Upper lobe of left lung (tissue), 6 donors: ENCODE results near the gene EXOC6. TPM values are rescaled to one million over a fixed set of nuclear protein-coding genes. Genes with fewer than 3 reads are reported as not detected.
A peak's percentile ranks its signal among the peaks of the same experiment; 100 is the strongest.

Experiments
- ATAC-seq, 2 donors: fragments of 200-7000 bp; cut with Tn5 transposase; one replicate each; pipeline ENCODE4 v1.9.1; 2022; ENCODE audit warnings: mild to moderate bottlenecking in 2 of 2, moderate library complexity in 2 of 2; ENCODE audit not compliant: low FRiP score in 2 of 2
- DNase-seq, 2 donors: peaks; one replicate each; pipeline ENCODE4 v3.0.0-alpha.2; 2019 to 2020
- H3K27ac ChIP-seq, 4 donors: fragments of 200-600 bp; sonication (generic); one replicate each; pipeline ENCODE4 v1.5.1; 2016 to 2019
- H3K27me3 ChIP-seq, 4 donors: fragments of 200-600 bp; sonication (generic); one replicate each; pipeline ENCODE4 v1.5.1; 2017 to 2019
- H3K36me3 ChIP-seq, 4 donors: fragments of 200-600 bp; sonication (generic); one replicate each; pipeline ENCODE4 v1.5.1; 2016 to 2019
- H3K4me1 ChIP-seq, 4 donors: fragments of 200-600 bp; sonication (generic); one replicate each; pipeline ENCODE4 v1.5.1; 2018 to 2019
- H3K4me3 ChIP-seq, 4 donors: fragments of 200-600 bp; sonication (generic); one replicate each; pipeline ENCODE4 v1.5.1; 2017 to 2019; ENCODE audit warnings: mild to moderate bottlenecking in 2 of 4, moderate library complexity in 1 of 4
- H3K9me3 ChIP-seq, 4 donors: fragments of 200-600 bp; sonication (generic); one replicate each; pipeline ENCODE4 v1.5.1; 2018 to 2019
- EP300 ChIP-seq, 4 donors: sonication (generic); formaldehyde crosslinking; IDR thresholded peaks; one replicate each; pipeline ENCODE4 v1.5.1; 2017; ENCODE audit warnings: antibody characterized with exemption in 4 of 4, control low read depth in 2 of 4
- POLR2A ChIP-seq, 4 donors: fragments of 450-650 bp; IDR thresholded peaks; one replicate each; pipeline ENCODE4 v1.5.1; 2016 to 2017; ENCODE audit warnings: antibody characterized with exemption in 4 of 4, mild to moderate bottlenecking in 2 of 4
- POLR2AphosphoS5 ChIP-seq, 2 donors: sonication (generic); formaldehyde crosslinking; IDR thresholded peaks; one replicate each; pipeline ENCODE4 v1.5.1; 2017; ENCODE audit warnings: antibody characterized with exemption in 2 of 2
- WGBS, 2 donors: methylation state at CpG; one replicate each; pipeline ENCODE4 v1.1.5; 2017 to 2018; 5-methylcytosine and 5-hydroxymethylcytosine counted together
- total RNA-seq, 6 donors: library from RNA; depleted of rRNA in 4 of 6; stranded (reverse); fragments of >200 nt in 4 of 6; gene quantifications; one replicate each; pipeline versions ENCODE4 v1.1.0 to v1.2.1, GENCODE V29; 2016 to 2021
- TF ChIP-seq, protein P1 (sequence below), 6 experiments: fragments of 450-650 bp in 4 of 6; fragments of 200-600 bp in 2 of 6; sonication (generic) in 2 of 6; IDR thresholded peaks; one replicate each; pipeline ENCODE4 v1.5.1; 2016 to 2019; ENCODE audit warnings: antibody characterized with exemption in 6 of 6
- donor health status: DM: no; HTN: no; CAD: no; lungs with moderate emphysema.
- donor health status: DM: no; HTN: yes; CAD: no; lungs with severe emphysema.

EXOC6 gene
- total RNA-seq, 6 donors from 2014 or later: 7.1 to 27.3 (median 20.1) TPM

DNA sequence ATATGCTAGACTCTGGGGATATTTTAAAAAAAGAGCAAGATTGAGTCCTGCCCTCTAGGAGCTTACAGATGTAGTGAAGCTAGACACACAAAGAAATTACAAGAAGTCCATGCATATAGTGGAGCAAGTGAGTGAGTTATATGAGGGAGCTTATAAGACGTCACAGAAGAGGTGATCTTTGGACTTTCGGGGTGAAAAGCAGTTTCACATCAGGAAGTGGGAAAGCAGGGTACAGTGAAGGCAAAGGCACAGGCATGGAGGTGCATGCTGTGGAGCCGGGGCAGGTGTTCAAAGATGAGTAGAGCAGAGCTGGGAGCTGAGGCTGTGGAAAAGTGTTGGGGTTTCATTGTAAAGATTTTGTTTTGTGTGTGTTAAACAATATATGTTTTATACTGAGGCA, 38.5 kb upstream of the EXOC6 start:
- H3K4me3 ChIP-seq: no peak overlapping the region
- H3K9me3 ChIP-seq: no peaks in the 10 kb centered on the region
- no peaks in the 10 kb centered on the region for H3K36me3 ChIP-seq
- H3K27me3 ChIP-seq: no peaks in the 10 kb centered on the region
- ATAC-seq: no peak
- TF ChIP-seq, protein P1, sequence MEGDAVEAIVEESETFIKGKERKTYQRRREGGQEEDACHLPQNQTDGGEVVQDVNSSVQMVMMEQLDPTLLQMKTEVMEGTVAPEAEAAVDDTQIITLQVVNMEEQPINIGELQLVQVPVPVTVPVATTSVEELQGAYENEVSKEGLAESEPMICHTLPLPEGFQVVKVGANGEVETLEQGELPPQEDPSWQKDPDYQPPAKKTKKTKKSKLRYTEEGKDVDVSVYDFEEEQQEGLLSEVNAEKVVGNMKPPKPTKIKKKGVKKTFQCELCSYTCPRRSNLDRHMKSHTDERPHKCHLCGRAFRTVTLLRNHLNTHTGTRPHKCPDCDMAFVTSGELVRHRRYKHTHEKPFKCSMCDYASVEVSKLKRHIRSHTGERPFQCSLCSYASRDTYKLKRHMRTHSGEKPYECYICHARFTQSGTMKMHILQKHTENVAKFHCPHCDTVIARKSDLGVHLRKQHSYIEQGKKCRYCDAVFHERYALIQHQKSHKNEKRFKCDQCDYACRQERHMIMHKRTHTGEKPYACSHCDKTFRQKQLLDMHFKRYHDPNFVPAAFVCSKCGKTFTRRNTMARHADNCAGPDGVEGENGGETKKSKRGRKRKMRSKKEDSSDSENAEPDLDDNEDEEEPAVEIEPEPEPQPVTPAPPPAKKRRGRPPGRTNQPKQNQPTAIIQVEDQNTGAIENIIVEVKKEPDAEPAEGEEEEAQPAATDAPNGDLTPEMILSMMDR (IDR thresholded peaks at IDR 0.05): no peak
- no peak for TF ChIP-seq POLR2AphosphoS5 (IDR thresholded peaks at IDR 0.05)
- no peak for TF ChIP-seq EP300 (IDR thresholded peaks at IDR 0.05)
- TF ChIP-seq POLR2A (IDR thresholded peaks at IDR 0.05): no peak
- no peak overlapping the region for H3K27ac ChIP-seq
- peaks cover 0 to 8% (median 0%) of the 10 kb centered on the region in 4 donors for H3K4me1 ChIP-seq
- no peak for DNase-seq
- 85 to 91% methylated on average over 3 of the region's 3 CpGs for WGBS, 2 donors

DNA sequence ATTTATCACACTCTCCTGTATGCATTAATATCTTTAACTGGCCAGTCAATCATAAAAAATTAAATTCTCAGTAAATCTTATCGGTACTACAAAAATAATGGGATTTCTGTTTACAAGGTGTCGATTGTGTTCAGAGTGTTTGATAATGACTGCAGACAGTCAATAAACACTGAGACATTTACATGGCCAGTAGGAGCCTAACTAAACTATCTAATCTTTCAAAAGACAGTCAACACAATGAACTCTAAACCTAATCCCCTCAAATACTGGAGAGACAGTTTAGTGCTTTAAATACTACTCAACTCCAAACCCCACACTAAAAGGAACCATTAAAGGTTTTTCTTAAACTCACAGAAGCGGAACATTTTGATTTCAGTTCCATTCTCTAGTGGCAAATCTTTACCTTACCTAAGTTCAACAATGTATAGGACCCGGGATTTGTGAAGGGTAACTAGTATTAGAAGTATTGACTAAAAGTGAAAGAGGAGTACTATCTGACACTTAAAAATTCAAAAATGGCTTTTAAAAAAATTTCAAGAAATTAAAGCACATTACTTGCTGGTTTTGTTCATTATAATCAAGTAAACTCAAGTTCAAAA, 37.3 kb upstream of the EXOC6 start:
- 62 to 84% methylated on average over 4 of the region's 4 CpGs for WGBS, 2 donors
- Histone ChIP-seq H3K36me3 (no peaks in the 10 kb centered on the region), H3K27ac (no peak overlapping the region), H3K4me1 (peaks cover 0 to 14% (median 0%) of the 10 kb centered on the region in 4 donors), H3K4me3 (no peak overlapping the region), H3K9me3 (no peaks in the 10 kb centered on the region), H3K27me3 (no peaks in the 10 kb centered on the region)
- TF ChIP-seq, protein P1 (IDR thresholded peaks at IDR 0.05): no peak
- TF ChIP-seq POLR2AphosphoS5 (IDR thresholded peaks at IDR 0.05) (no peak), POLR2A (IDR thresholded peaks at IDR 0.05) (no peak), EP300 (IDR thresholded peaks at IDR 0.05) (no peak)
- DNase-seq (no peak), ATAC-seq (no peak)

DNA sequence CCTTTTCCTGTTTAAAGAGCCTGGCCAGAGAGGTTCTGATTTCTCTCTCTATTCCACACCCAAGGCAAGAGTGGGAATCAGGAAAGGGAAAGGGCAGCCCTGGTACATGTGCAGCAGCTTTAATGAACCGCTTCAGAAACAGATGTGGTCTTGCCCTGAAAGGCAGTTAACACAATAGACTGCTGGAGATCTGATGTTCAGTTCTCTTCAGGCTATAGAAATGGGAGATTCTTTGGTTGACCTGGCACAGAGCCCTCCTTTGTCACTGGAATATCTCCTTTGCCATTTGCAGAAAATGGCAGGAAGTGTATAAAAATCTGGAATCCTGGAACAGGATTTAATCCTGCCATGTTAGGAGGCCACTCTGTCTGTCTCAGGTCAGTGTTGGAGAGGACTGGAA, 36.3 kb upstream of the EXOC6 start:
- no peak for ATAC-seq
- Histone ChIP-seq H3K27me3 (no peaks in the 10 kb centered on the region), H3K4me3 (no peak overlapping the region), H3K36me3 (no peaks in the 10 kb centered on the region), H3K27ac (peak overlapping the region in 2 of 4 donors; percentile 22 to 23), H3K4me1 (peaks cover 0 to 14% (median 0%) of the 10 kb centered on the region in 4 donors), H3K9me3 (no peaks in the 10 kb centered on the region)
- no peak for DNase-seq
- 68 to 77% methylated on average over 1 of the region's 1 CpG for WGBS, 2 donors
- TF ChIP-seq POLR2AphosphoS5 (IDR thresholded peaks at IDR 0.05): peak in 1 of 2 donors; percentile 13
- no peak for TF ChIP-seq POLR2A (IDR thresholded peaks at IDR 0.05)
- TF ChIP-seq, protein P1 (IDR thresholded peaks at IDR 0.05): no peak
- no peak for TF ChIP-seq EP300 (IDR thresholded peaks at IDR 0.05)

DNA sequence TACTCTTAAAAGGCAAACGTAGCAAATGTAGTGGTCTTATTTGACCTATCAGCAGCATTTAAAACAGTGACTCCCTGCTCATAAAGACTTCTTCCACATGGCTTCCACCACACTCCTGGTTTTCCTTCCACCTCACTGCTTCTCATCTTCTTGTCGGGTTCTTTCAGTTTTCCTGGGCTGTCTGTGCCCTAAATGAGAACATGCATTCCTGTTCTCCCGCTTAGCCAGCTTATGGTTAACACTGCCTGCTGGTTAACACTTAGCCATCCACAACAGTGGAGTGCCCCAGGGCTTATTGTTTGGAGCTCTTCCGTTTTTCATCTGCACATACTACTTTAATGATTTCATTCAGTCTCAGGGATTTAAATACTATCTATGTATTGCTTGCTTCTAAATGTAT, 34.3 kb upstream of the EXOC6 start:
- H3K9me3 ChIP-seq: no peaks in the 10 kb centered on the region
- ATAC-seq: no peak
- TF ChIP-seq, protein P1 (IDR thresholded peaks at IDR 0.05): no peak
- TF ChIP-seq EP300 (IDR thresholded peaks at IDR 0.05) (no peak), POLR2A (IDR thresholded peaks at IDR 0.05) (no peak)
- no peak for DNase-seq
- H3K4me3 ChIP-seq: no peak overlapping the region
- no peaks in the 10 kb centered on the region for H3K27me3 ChIP-seq
- no peaks in the 10 kb centered on the region for H3K36me3 ChIP-seq
- 81 to 90% methylated on average over 4 of the region's 4 CpGs for WGBS, 2 donors
- H3K4me1 ChIP-seq: peaks cover 0 to 14% (median 0%) of the 10 kb centered on the region in 4 donors
- H3K27ac ChIP-seq: no peak overlapping the region

DNA sequence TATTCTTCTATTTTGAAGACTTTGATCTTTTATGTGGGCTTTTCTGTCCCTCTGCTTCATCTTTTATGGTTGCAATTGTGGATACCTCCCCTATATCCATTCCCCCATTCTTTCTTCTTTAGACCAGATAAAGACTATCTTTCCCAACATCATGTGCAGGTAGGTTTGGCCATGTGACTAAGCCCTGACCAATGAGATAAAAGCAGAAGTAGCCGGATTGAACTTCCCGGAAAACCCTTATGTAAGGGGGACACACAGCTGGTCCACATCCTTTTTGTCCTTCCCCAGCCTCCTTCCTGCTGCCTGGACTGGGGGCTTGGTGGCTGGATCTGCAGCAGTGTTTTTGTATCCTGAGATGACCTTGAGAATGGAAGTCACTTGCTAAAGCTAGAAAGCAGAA, 33.5 kb upstream of the EXOC6 start:
- Histone ChIP-seq H3K36me3 (no peaks in the 10 kb centered on the region), H3K4me3 (no peak overlapping the region), H3K27me3 (no peaks in the 10 kb centered on the region), H3K9me3 (no peaks in the 10 kb centered on the region), H3K4me1 (peaks cover 0 to 14% (median 0%) of the 10 kb centered on the region in 4 donors), H3K27ac (no peak overlapping the region)
- ATAC-seq (no peak), DNase-seq (no peak)
- no peak for TF ChIP-seq POLR2A (IDR thresholded peaks at IDR 0.05)
- TF ChIP-seq, protein P1 (IDR thresholded peaks at IDR 0.05): no peak
- TF ChIP-seq POLR2AphosphoS5 (IDR thresholded peaks at IDR 0.05): no peak
- TF ChIP-seq EP300 (IDR thresholded peaks at IDR 0.05): no peak
- 69 to 72% methylated on average over 2 of the region's 2 CpGs for WGBS, 2 donors
